Measurements from ENCODE around the gene TPRG1.

Gene TPRG1

GRCh38 chr3:189233225-189233858, 61.6 kb downstream of the TPRG1 start:
- DNase-seq = peak; percentile 51

- DNase-seq = no peak
Observed at GRCh38 chr3:189235214-189235613, 63.4 kb downstream of the TPRG1 start.

DNA sequence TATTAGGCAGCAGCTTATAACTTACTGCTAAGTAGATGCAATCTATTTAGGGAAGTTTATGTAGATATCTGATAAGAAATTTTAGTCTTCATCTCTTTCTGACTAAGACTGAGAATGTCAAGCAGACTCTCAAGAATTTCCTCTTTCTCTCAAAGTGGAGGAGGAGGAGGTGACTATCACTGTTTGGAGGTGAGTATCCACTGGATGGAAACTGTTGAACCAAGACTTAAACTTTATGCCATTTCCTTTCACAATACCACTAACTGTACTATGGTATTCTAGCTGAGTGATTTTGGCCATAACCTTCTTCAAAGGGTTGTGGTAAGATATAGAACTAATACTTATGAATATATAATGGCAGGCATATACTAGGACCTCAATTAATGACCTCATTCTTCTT, 64.6 kb downstream of the TPRG1 start:
- DNase-seq = peak; percentile 40

- no peak for DNase-seq
Observed at GRCh38 chr3:189237526-189237925, 65.8 kb downstream of the TPRG1 start.

- DNase-seq = no peak
Observed at GRCh38 chr3:189238071-189238470, 66.3 kb downstream of the TPRG1 start.

GRCh38 chr3:189239616-189240015, 67.8 kb downstream of the TPRG1 start:
- no peak for DNase-seq

DNA sequence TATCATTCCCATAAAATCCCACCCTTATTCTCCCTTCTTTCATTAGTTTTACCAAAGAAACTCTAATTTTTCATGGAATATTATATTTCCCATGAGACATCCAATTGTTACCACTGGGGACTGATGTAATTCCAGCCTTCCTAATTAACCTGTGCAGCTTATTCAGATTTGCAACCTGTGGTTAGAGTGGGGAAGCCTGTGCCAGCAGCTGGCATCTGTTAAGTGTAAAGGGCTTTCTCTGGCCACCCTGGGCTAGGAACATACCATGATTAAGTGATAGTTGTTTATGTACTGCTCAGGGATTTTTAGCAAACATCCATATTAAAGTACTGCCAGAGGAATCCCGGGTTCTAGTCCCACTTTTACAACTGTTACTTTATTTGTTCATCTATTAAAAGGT, 78.2 kb downstream of the TPRG1 start:
- no peak for DNase-seq

- DNase-seq = no peak
Observed at GRCh38 chr3:189258261-189258660, 86.5 kb downstream of the TPRG1 start.

DNA sequence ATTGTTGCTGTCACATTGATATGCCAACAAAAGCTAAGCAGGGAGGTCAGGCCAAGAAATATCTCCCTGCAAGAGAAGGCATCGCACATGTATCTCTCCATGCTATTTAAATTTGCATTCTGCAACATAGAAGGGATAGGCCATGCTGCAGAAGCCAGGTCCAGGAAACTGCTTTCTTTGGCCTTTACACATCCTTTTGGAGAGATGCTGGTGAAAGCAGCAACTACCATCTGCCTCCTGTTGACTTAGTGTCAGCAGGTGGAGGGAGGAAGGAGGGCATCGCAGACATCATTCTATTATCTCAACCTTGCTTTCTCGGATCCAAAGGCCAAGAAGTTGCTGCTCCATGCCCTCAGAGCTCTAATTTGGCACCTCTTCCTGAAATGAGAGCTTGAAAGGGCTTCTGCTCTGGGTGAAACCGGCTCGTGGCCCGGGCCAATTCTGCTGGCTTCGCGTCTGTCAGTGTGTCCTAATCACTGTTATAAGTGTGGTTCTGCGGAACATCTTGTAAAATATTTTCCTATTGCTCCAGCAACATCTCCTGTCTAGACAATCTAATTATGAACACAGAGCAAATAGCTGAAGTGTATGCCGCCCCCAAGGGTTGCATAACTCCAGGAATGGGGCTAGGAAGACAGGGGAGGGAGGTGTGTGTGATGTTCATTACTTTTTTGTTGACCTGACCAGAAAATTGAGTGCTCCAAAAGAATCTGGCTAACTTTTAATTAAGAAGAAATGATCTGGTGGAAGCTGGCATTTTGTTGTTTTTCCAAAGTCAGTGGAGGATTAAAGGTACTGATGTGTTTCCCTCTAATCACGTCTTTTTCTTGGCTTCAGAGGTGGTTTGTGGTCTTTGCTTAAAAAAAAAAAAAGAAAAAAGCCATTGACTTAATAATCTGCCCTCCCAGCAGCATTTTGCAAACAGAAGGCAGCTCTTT, 89.1 kb downstream of the TPRG1 start:
- DNase-seq = no peak

- DNase-seq = peak; percentile 35
Observed at GRCh38 chr3:189262746-189263145, 91.0 kb downstream of the TPRG1 start.

- no peak for DNase-seq
Observed at GRCh38 chr3:189267981-189268613, 96.3 kb downstream of the TPRG1 start.

DNA sequence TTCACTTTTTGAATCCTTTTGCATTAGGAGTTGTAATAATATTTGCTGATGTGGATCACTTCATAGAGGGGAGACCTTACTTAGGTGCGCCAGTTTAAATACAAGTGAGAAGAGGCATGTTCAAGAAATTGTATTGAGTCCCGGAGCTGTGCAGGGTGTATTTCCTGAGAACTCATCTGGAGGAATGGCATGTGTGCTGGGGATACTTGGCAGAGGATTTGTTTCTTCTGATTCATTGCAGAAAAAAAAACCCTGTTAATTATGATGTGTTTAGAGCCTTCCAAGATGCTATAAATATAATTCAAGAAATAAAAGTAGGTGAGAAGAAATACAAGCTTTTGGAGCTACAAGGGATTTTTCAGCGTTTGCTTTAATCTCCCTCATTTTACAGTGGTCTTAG, 97.6 kb downstream of the TPRG1 start:
- no peak for DNase-seq

GRCh38 chr3:189270248-189270832, 98.6 kb downstream of the TPRG1 start:
- no peak for DNase-seq

DNA sequence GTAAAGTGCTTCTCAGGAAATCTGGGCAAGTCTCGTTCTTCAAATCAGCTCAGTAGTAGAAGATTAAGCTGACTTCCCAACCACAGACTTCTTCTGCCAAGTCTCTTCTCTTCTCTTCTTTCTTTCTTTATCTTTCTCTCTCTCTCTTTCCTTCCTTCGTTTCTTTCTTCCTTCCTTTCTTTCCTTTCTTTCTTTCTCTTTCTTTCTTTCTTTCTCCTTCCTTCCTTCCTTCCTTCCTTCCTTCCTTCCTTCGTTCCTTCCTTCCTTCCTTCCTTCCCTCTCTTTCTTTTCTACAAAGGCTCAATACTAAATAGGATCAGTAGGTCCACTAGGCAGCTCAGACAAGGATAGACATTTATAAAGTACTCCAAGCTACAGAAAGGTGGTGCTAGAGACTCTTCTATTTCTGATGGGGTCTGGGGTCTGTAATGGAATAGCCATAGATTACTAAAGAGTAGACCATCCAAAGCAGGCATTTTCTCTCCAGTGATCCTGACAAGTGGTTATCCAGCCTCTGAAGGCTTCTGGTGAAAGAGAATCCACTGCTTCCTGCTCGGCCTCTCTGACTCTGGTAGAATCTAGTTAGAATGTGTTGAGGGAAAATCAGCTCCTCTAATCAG, 100.8 kb downstream of the TPRG1 start:
- DNase-seq = no peak

DNA sequence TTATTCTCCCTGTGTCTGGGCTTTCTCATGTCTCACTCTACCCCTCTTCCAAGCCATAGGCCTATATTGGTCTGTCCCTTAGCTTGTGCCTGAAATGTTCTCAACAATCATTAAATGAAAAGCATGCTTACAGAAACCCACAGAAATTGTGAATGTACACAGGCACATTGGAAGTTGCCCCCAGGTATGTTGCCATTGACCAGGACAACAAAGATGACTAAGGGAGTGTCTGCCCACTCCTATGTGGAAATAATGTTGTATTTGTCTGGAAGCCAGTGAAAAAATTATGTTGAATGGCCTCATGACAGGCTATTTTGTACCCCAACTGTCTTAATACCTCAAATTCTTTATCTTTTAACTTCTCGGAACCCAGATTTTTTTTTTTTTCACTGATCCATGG, 102.0 kb downstream of the TPRG1 start:
- no peak for DNase-seq

DNA sequence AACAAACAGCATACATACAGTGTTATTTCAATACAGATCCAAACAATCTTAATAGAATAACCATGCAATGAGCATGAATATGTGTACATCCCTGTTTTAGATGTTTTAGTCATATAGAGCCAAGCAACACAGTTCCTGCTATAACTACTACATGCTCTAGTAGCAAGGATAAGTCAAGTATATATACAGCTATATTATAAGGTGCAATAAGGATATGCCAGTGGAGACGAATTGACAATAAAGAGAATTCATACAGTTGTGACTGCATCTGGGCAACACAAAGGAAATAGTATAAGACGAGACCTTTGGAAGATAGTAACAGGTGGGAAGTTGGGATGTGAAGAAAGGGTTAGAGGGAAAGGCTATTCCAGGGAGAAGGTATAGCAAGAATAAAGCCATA, 103.4 kb downstream of the TPRG1 start:
- no peak for DNase-seq

DNA sequence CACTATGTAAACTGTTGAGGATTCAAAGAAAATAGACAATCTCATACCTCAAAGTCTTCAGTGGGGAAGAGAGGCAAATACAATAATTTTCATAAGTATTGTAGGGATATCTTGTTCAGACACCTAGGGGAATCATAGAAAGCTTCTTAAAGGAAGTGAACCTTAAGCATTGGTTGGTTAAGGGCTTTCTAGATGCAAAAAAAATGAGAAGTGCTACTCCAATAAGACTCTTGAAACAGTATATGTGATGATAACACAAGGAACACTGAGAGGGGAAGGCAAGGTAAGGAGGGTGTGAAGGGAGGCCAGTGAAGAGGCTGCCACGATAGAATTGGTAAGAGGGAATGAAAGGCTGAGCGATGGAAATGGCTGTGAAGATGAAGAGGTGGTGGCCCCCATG, 104.1 kb downstream of the TPRG1 start:
- DNase-seq = no peak

GRCh38 chr3:189276444-189277219, 104.9 kb downstream of the TPRG1 start:
- DNase-seq = peak; percentile 85

- peak; percentile 62 for DNase-seq
Observed at GRCh38 chr3:189277711-189278110, 105.9 kb downstream of the TPRG1 start.

DNA sequence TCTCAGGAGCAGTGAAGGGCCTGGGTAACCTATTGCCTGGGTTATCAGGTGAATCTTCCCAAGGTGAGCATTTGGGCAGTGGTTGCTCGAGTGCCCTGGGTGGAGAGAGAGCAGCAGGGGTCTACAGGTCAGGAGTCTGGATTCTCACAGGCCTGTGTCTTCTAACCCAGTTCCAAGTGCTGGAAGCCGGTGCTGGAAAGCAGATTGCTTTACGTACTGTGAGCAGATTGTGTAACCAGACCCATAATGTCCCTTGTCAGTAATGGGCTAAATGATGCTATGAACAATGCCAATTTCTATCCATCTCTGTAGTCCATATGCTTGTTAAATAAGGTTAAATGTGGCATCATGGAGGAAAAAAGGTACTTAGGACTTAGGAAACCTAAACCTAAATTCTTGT, 106.5 kb downstream of the TPRG1 start:
- no peak for DNase-seq

DNA sequence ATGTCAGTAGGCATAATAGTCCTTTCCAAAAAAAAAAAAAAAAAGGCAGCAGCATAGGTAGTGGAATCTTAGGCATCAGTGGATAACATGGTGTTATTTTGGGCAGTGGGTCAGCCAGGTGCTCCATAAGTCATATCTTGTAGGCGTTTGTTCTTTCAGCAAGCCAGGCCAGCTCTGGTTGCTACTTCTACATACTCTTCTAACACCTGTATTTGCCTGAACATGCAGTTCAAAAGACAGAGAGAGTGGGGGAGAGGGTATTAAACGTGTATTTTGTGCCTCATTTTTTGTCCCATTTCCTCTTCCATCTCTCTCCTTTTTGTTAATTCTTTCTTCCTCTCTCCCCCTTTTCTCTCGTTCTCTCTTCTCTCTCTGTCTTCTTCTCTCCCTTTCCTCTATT, 110.4 kb downstream of the TPRG1 start:
- DNase-seq = no peak

DNA sequence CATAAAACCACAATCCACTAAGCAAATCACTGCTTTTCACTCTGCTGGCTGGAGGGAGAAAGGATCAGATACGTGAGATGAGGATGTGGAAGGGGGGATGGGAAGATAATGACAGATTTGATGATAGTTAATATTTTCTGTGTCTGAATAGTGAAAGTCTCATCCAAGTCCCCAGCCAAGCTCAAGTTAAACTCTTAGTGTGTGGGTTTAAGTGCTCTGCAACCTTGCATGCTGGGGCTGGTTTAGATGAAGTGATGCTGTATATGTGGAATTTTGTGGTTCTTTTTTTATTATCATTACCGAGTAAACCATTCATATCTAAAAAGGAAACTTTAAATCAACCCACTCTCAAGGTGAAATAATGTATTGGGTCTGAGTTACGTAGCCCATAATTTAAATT, 111.0 kb downstream of the TPRG1 start:
- no peak for DNase-seq

Measured in suppressor macrophage treated with lipopolysaccharide for 4 hours (primary cell).